Activated CD4-positive, alpha-beta T cell treated with anti-CD3 and anti-CD28 coated beads, Interleukin-10, Interleukin-2, amounts not matched to agents 100 ng/mL and 50 ng/mL, durations not matched to agents 16 hours and 8 hours (primary cell): Measurements from ENCODE around the gene NAPSA.

Experiments used
- DNase-seq: peaks from one replicate; pipeline ENCODE4 v3.0.0-alpha.2; 2020

Gene NAPSA

GRCh38 chr19:50383852-50384684 lies 18.6 kb upstream of the NAPSA start, which contains the start of gene POLD1:
TSS of gene POLD1 (plus strand) at chr19:50384347. CDS start at chr19:50398852, 14,505 bp downstream.
- DNase-seq = peak; percentile 100

GRCh38 chr19:50383001-50383851 lies 17.8 kb upstream of the NAPSA start:
- no peak for DNase-seq

- no peak for DNase-seq
Observed at GRCh38 chr19:50381881-50382729, 16.7 kb upstream of the NAPSA start.

GRCh38 chr19:50380751-50381151 lies 15.3 kb upstream of the NAPSA start:
- DNase-seq = no peak

GRCh38 chr19:50380137-50380536 lies 14.7 kb upstream of the NAPSA start:
- DNase-seq = no peak

GRCh38 chr19:50379602-50380001 lies 14.2 kb upstream of the NAPSA start:
- DNase-seq = no peak

GRCh38 chr19:50378863-50379236 lies 13.4 kb upstream of the NAPSA start:
- DNase-seq = no peak

GRCh38 chr19:50378169-50378862 lies 12.9 kb upstream of the NAPSA start:
- no peak for DNase-seq

GRCh38 chr19:50377517-50377916 lies 12.1 kb upstream of the NAPSA start:
- DNase-seq = no peak

GRCh38 chr19:50377051-50377461 lies 11.6 kb upstream of the NAPSA start:
- DNase-seq = peak; percentile 52

- peak; percentile 98 for DNase-seq
Observed at GRCh38 chr19:50376166-50377050, 11.0 kb upstream of the NAPSA start, which contains the start of gene NR1H2. TSS of gene NR1H2 (plus strand) at chr19:50376457. CDS start at chr19:50377606, 1,149 bp downstream.

GRCh38 chr19:50371914-50372475 lies 6.6 kb upstream of the NAPSA start:
- no peak for DNase-seq

- DNase-seq = peak; percentile 89
Observed at GRCh38 chr19:50368649-50369570, 3.5 kb upstream of the NAPSA start.

- DNase-seq = peak; percentile 88
Observed at GRCh38 chr19:50362656-50363424, 2.6 kb downstream of the NAPSA start.

GRCh38 chr19:50362030-50362412 lies 3.4 kb downstream of the NAPSA start:
- no peak for DNase-seq

GRCh38 chr19:50361290-50362029 lies 4.0 kb downstream of the NAPSA start:
- peak; percentile 57 for DNase-seq

GRCh38 chr19:50359328-50359818 lies 6.1 kb downstream of the NAPSA start:
- DNase-seq = no peak
